SK-N-MC (cell line): ENCODE results near the gene ANXA6.

ENCODE experiments used
- DNase-seq: peaks from one replicate; pipeline ENCODE4 v3.0.0-alpha.2; 2011; ENCODE audit warnings: low read depth, low spot score
- H3K27ac ChIP-seq: fragments of 200-600 bp; sonication (generic); 2 replicates; pipeline ENCODE4 v1.5.1; 2016; ENCODE audit warnings: mixed run types
- H3K36me3 ChIP-seq: fragments of 200-600 bp; sonication (generic); 2 replicates; pipeline ENCODE4 v1.6.1; 2017; ENCODE audit warnings: antibody characterized with exemption, low read length, mixed read lengths; ENCODE audit not compliant: insufficient read depth
- H3K4me3 ChIP-seq: fragments of 200-600 bp; sonication (generic); 2 replicates; pipeline ENCODE4 v1.5.1; 2016
- H3K9ac ChIP-seq: fragments of 200-600 bp; sonication (generic); 2 replicates; pipeline ENCODE4 v1.8.0; 2017; ENCODE audit warnings: mixed run types, mixed read lengths; ENCODE audit not compliant: insufficient read length
- H3K9me3 ChIP-seq: fragments of 200-600 bp; sonication (generic); 2 replicates; pipeline ENCODE4 v1.6.1; 2017; ENCODE audit warnings: low read depth, mild to moderate bottlenecking, antibody characterized with exemption, low read length, moderate library complexity, mixed read lengths
- EZH2 ChIP-seq: fragments of 200-600 bp; sonication (generic); IDR thresholded peaks from one replicate; pipeline ENCODE4 v1.6.1; 2017; ENCODE audit warnings: antibody characterized with exemption
- FOXP2 ChIP-seq: optimal IDR thresholded peaks from 2 replicates; pipeline ENCODE3; 2011; ENCODE audit warnings: mild to moderate bottlenecking, moderate library complexity; ENCODE audit not compliant: insufficient read depth; ENCODE audit errors: extremely low read length, control extremely low read depth
- POLR2AphosphoS5 ChIP-seq: IDR thresholded peaks from 2 replicates; pipeline ENCODE4 v1.6.1; 2012; ENCODE audit warnings: mild to moderate bottlenecking, low read depth, low read length, borderline replicate concordance

The ANXA6 gene

GRCh38 chr5:151097820-151098767, 59.5 kb downstream of the ANXA6 start:
- Histone ChIP-seq H3K9me3 (no peaks in the 10 kb centered on the region), H3K4me3 (no peak overlapping the region), H3K9ac (no peak overlapping the region), H3K27ac (no peak overlapping the region), H3K36me3 (peaks cover 9% of the 10 kb centered on the region; the same call in 1 of the 2 replicates)
- DNase-seq = no peak
- TF ChIP-seq FOXP2 (no peak), POLR2AphosphoS5 (no peak), EZH2 (no peak)

- Histone ChIP-seq H3K4me3 (no peak overlapping the region), H3K9me3 (no peaks in the 10 kb centered on the region), H3K9ac (no peak overlapping the region), H3K27ac (no peak overlapping the region), H3K36me3 (peaks cover 4% of the 10 kb centered on the region; the same call in 1 of the 2 replicates)
- TF ChIP-seq EZH2 (no peak), FOXP2 (no peak), POLR2AphosphoS5 (no peak)
- DNase-seq = no peak
Measured at GRCh38 chr5:151097061-151097460, 60.5 kb downstream of the ANXA6 start.

- TF ChIP-seq EZH2 (no peak), FOXP2 (no peak), POLR2AphosphoS5 (no peak)
- DNase-seq = no peak
- Histone ChIP-seq H3K9ac (no peak overlapping the region), H3K36me3 (no peaks in the 10 kb centered on the region), H3K4me3 (no peak overlapping the region), H3K9me3 (no peaks in the 10 kb centered on the region), H3K27ac (no peak overlapping the region)
Measured at GRCh38 chr5:151096001-151096373, 61.6 kb downstream of the ANXA6 start.

- no peak overlapping the region for H3K9ac ChIP-seq
- H3K27ac ChIP-seq = no peak overlapping the region
- no peak overlapping the region for H3K4me3 ChIP-seq
- no peak for TF ChIP-seq EZH2
- no peak for TF ChIP-seq FOXP2
- TF ChIP-seq POLR2AphosphoS5 = no peak
- no peaks in the 10 kb centered on the region for H3K36me3 ChIP-seq
- no peak for DNase-seq
- H3K9me3 ChIP-seq = no peaks in the 10 kb centered on the region
Measured at GRCh38 chr5:151095341-151096000, 62.1 kb downstream of the ANXA6 start.

DNA sequence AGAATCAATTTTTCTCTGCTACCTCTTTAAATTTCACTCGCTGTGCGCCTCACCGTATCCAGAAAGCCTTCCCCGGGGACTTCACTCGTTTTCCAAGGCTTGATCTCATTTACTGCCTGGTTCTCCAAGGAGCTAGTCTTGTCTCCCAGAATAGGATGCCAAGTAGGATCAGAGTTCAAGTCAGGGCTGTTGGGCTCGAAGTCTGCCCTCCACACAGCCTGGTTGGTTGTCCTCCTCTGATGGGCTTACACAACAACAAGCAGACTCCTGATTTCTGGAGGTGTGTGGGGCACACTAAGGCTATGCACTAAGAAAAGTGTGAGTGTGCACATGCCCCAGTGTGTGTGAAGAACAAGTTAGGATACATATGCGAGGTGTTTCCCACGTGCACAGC, 62.7 kb downstream of the ANXA6 start:
- no peak for DNase-seq
- no peak for TF ChIP-seq POLR2AphosphoS5
- no peak for TF ChIP-seq EZH2
- no peak for TF ChIP-seq FOXP2

GRCh38 chr5:151094030-151094851, 63.3 kb downstream of the ANXA6 start:
- 0 out of 2 replicates have a peak overlapping the region, but pooled peaks have one; percentile 0 for H3K27ac ChIP-seq
- no peak for DNase-seq
- H3K36me3 ChIP-seq = no peaks in the 10 kb centered on the region
- H3K4me3 ChIP-seq = no peak overlapping the region
- H3K9ac ChIP-seq = no peak overlapping the region
- TF ChIP-seq FOXP2 (no peak), EZH2 (no peak), POLR2AphosphoS5 (no peak)
- no peaks in the 10 kb centered on the region for H3K9me3 ChIP-seq

More for the DNA sequence above, 62.7 kb downstream of the ANXA6 start:
- Histone ChIP-seq H3K4me3 (no peak overlapping the region), H3K9ac (no peak overlapping the region), H3K27ac (no peak overlapping the region), H3K36me3 (no peaks in the 10 kb centered on the region), H3K9me3 (no peaks in the 10 kb centered on the region)

GRCh38 chr5:151093476-151093889, 64.1 kb downstream of the ANXA6 start:
- Histone ChIP-seq H3K27ac (0 out of 2 replicates have a peak overlapping the region, but pooled peaks have one; percentile 0), H3K9ac (no peak overlapping the region), H3K36me3 (no peaks in the 10 kb centered on the region), H3K4me3 (no peak overlapping the region), H3K9me3 (no peaks in the 10 kb centered on the region)
- no peak for DNase-seq
- TF ChIP-seq EZH2 (no peak), POLR2AphosphoS5 (no peak), FOXP2 (no peak)

GRCh38 chr5:151092762-151093161, 64.8 kb downstream of the ANXA6 start:
- H3K27ac ChIP-seq = no peak overlapping the region
- H3K9ac ChIP-seq = no peak overlapping the region
- no peak for DNase-seq
- H3K9me3 ChIP-seq = no peaks in the 10 kb centered on the region
- no peaks in the 10 kb centered on the region for H3K36me3 ChIP-seq
- TF ChIP-seq FOXP2 (no peak), EZH2 (no peak), POLR2AphosphoS5 (no peak)
- no peak overlapping the region for H3K4me3 ChIP-seq
